Lower leg skin (tissue), 4 donors: Measurements from ENCODE around the gene GJB2. TPM values are rescaled to one million over a fixed set of nuclear protein-coding genes. Genes with fewer than 3 reads are reported as not detected.
"Not testable (repeated sequence)": the region's sequence is repeated elsewhere in the genome, so short reads cannot be mapped to it uniquely, and the experiment has no call there.

Experiments
- DNase-seq, 2 donors: peaks; one replicate each; pipeline ENCODE4 v3.0.0-alpha.2; 2019; ENCODE audit warnings: low spot score in 2 of 2
- H3K4me3 ChIP-seq: fragments of 200-600 bp; sonication (generic); 2 replicates; pipeline ENCODE4 v1.5.1; 2017; ENCODE audit warnings: mild to moderate bottlenecking, low read depth; ENCODE audit not compliant: poor library complexity, severe bottlenecking
- CTCF ChIP-seq, 3 donors: fragments of 450-650 bp; IDR thresholded peaks; one replicate each; pipeline ENCODE4 v1.5.1; 2016; ENCODE audit warnings: antibody characterized with exemption in 3 of 3, mild to moderate bottlenecking in 3 of 3, moderate library complexity in 2 of 3
- POLR2A ChIP-seq, 2 donors: fragments of 450-650 bp; IDR thresholded peaks; one replicate each; pipeline ENCODE4 v1.6.1; 2016 to 2017; ENCODE audit warnings: antibody characterized with exemption in 2 of 2, mild to moderate bottlenecking in 1 of 2, moderate library complexity in 1 of 2
- WGBS, 2 donors: methylation state at CpG; one replicate each; pipeline ENCODE4 v1.1.5; 2018; 5-methylcytosine and 5-hydroxymethylcytosine counted together
- intact Hi-C: fragments of 100-400 bp; cut with DNase I; formaldehyde crosslinking; loops from one replicate; pipeline ENCODE4 v1.15.0; 2023; ENCODE audit warnings: low total_unique reads
- total RNA-seq, 4 donors: library from RNA; depleted of rRNA; stranded (reverse); fragments of >200 nt; gene quantifications; one replicate each; pipeline ENCODE4 v1.1.0, GENCODE V29; 2016

Gene GJB2
- total RNA-seq, 4 donors from 2014 or later = 46.7 to 160 (median 63.0) TPM

GRCh38 chr13:20160306-20161274 is 32.1 kb downstream of the GJB2 start, which contains the start of gene GJA3:
Gene GJA3, minus strand, starts transcription at chr13:20161052. Its CDS starts 17,764 bp downstream, at chr13:20143288.
- intact Hi-C loops = no loop called here
- TF ChIP-seq POLR2A (IDR thresholded peaks at IDR 0.05) = no peak
- no peak for TF ChIP-seq CTCF (IDR thresholded peaks at IDR 0.05)
- 1 to 2% methylated on average over 54 to 58 of the region's 93 CpGs for WGBS, 2 donors
- peak within 1 kb of the TSS; percentile 25 for H3K4me3 ChIP-seq
- DNase-seq = no peak

GRCh38 chr13:20159646-20160305 is 33.0 kb downstream of the GJB2 start:
- H3K4me3 ChIP-seq = no peak overlapping the region
- intact Hi-C loops = no loop called here
- 19 to 31% methylated on average over 18 of the region's 18 CpGs for WGBS, 2 donors
- DNase-seq = no peak
- no peak for TF ChIP-seq CTCF (IDR thresholded peaks at IDR 0.05)
- no peak for TF ChIP-seq POLR2A (IDR thresholded peaks at IDR 0.05)

- TF ChIP-seq CTCF (IDR thresholded peaks at IDR 0.05) = no peak
- no peak for TF ChIP-seq POLR2A (IDR thresholded peaks at IDR 0.05)
- intact Hi-C loops = no loop called here
- H3K4me3 ChIP-seq = no peak overlapping the region
- no peak for DNase-seq
- WGBS, 2 donors = 50 to 58% methylated on average over 3 of the region's 3 CpGs
Observed at GRCh38 chr13:20157151-20157796, 35.5 kb downstream of the GJB2 start.

- TF ChIP-seq CTCF (IDR thresholded peaks at IDR 0.05) = no peak
- no peak overlapping the region for H3K4me3 ChIP-seq
- no peak for DNase-seq
- intact Hi-C loops = no loop called here
- 55 to 57% methylated on average over 2 of the region's 2 CpGs for WGBS, 2 donors
Observed at GRCh38 chr13:20156702-20157101, 36.0 kb downstream of the GJB2 start.

GRCh38 chr13:20153290-20153689 is 39.4 kb downstream of the GJB2 start:
- DNase-seq, intact Hi-C loops, H3K4me3 ChIP-seq: not testable (repeated sequence)
- 92 to 98% methylated on average over 2 of the region's 2 CpGs for WGBS, 2 donors

- no peak overlapping the region for H3K4me3 ChIP-seq
- intact Hi-C loops = no loop called here
- TF ChIP-seq CTCF (IDR thresholded peaks at IDR 0.05) = no peak
- no peak for TF ChIP-seq POLR2A (IDR thresholded peaks at IDR 0.05)
- no peak for DNase-seq
- WGBS, 2 donors = 81 to 85% methylated on average over 11 of the region's 11 CpGs
Observed at GRCh38 chr13:20151612-20152011, 41.1 kb downstream of the GJB2 start.
